HEK293 (cell line): ENCODE data around the gene MAK.

Experiments used
- GLI4 ChIP-seq: fragments of 450-650 bp; formaldehyde crosslinking; IDR thresholded peaks from 2 replicates; pipeline ENCODE4 v1.5.1; 2016; ENCODE audit warnings: missing biosample characterization, missing genetic modification characterization
- HOXC10 ChIP-seq: sonication (generic); formaldehyde crosslinking; IDR thresholded peaks from 2 replicates; pipeline ENCODE4 v1.8.1; 2023; ENCODE audit warnings: mild to moderate bottlenecking, missing genetic modification reagents
- KLF1 ChIP-seq: fragments of 450-650 bp; formaldehyde crosslinking; IDR thresholded peaks from 2 replicates; pipeline ENCODE4 v1.5.1; 2016; ENCODE audit warnings: missing biosample characterization, missing genetic modification characterization
- MEIS1 ChIP-seq: sonication (generic); formaldehyde crosslinking; IDR thresholded peaks from 2 replicates; pipeline ENCODE4 v1.8.1; 2022; ENCODE audit warnings: missing genetic modification reagents, mild to moderate bottlenecking, borderline replicate concordance
- OSR2 ChIP-seq: fragments of 450-650 bp; formaldehyde crosslinking; IDR thresholded peaks from 2 replicates; pipeline ENCODE4 v1.5.1; 2016; ENCODE audit warnings: missing biosample characterization, missing genetic modification characterization
- PRDM4 ChIP-seq: fragments of 450-650 bp; formaldehyde crosslinking; IDR thresholded peaks from 2 replicates; pipeline ENCODE4 v1.5.1; 2017; ENCODE audit warnings: missing biosample characterization, missing genetic modification characterization
- ZBTB49 ChIP-seq: fragments of 450-650 bp; formaldehyde crosslinking; IDR thresholded peaks from 2 replicates; pipeline ENCODE4 v1.5.1; 2016; ENCODE audit warnings: missing biosample characterization, missing genetic modification characterization, low read depth
- ZFP3 ChIP-seq: fragments of 450-650 bp; formaldehyde crosslinking; IDR thresholded peaks from 2 replicates; pipeline ENCODE4 v1.5.1; 2016; ENCODE audit warnings: low read depth, missing biosample characterization, missing genetic modification characterization
- ZNF121 ChIP-seq: fragments of 450-650 bp; formaldehyde crosslinking; IDR thresholded peaks from 2 replicates; pipeline ENCODE4 v1.5.1; 2016; ENCODE audit warnings: missing biosample characterization, missing genetic modification characterization
- ZNF140 ChIP-seq: fragments of 450-650 bp; formaldehyde crosslinking; IDR thresholded peaks from 2 replicates; pipeline ENCODE4 v1.5.1; 2016; ENCODE audit warnings: missing biosample characterization, missing genetic modification characterization
- ZNF157 ChIP-seq: fragments of 450-650 bp; formaldehyde crosslinking; IDR thresholded peaks from 2 replicates; pipeline ENCODE4 v1.5.1; 2016; ENCODE audit warnings: missing biosample characterization, missing genetic modification characterization
- ZNF19 ChIP-seq: fragments of 450-650 bp; formaldehyde crosslinking; IDR thresholded peaks from 2 replicates; pipeline ENCODE4; 2016; ENCODE audit warnings: missing biosample characterization, missing genetic modification characterization, low read depth
- ZNF248 ChIP-seq: fragments of 450-650 bp; formaldehyde crosslinking; IDR thresholded peaks from 2 replicates; pipeline ENCODE4 v1.5.1; 2017; ENCODE audit warnings: missing biosample characterization, missing genetic modification characterization
- ZNF266 ChIP-seq: fragments of 450-650 bp; formaldehyde crosslinking; IDR thresholded peaks from 2 replicates; pipeline ENCODE4 v1.5.1; 2016; ENCODE audit warnings: missing biosample characterization, missing genetic modification characterization, low read depth
- ZNF292 ChIP-seq: fragments of 450-650 bp; formaldehyde crosslinking; IDR thresholded peaks from 2 replicates; pipeline ENCODE4 v1.5.1; 2016; ENCODE audit warnings: low read depth, missing biosample characterization, missing genetic modification characterization, borderline replicate concordance
- ZNF311 ChIP-seq: fragments of 450-650 bp; formaldehyde crosslinking; IDR thresholded peaks from 2 replicates; pipeline ENCODE4 v1.5.1; 2017; ENCODE audit warnings: missing biosample characterization, missing genetic modification characterization, borderline replicate concordance
- ZNF366 ChIP-seq: fragments of 450-650 bp; formaldehyde crosslinking; conservative IDR thresholded peaks from 2 replicates; pipeline ENCODE4 v1.5.1; 2016; ENCODE audit warnings: missing biosample characterization, missing genetic modification characterization
- ZNF449 ChIP-seq: fragments of 450-650 bp; formaldehyde crosslinking; IDR thresholded peaks from 2 replicates; pipeline ENCODE4 v1.5.1; 2017; ENCODE audit warnings: missing biosample characterization, mild to moderate bottlenecking, missing genetic modification characterization, moderate library complexity
- ZNF544 ChIP-seq: fragments of 450-650 bp; formaldehyde crosslinking; IDR thresholded peaks from 2 replicates; pipeline ENCODE4 v1.5.0; 2017; ENCODE audit warnings: missing biosample characterization, missing genetic modification characterization
- ZNF677 ChIP-seq: fragments of 450-650 bp; IDR thresholded peaks from 2 replicates; pipeline ENCODE4 v1.5.0; 2018; ENCODE audit warnings: missing biosample characterization, mild to moderate bottlenecking, missing genetic modification characterization, moderate library complexity
- ZNF830 ChIP-seq: fragments of 450-650 bp; IDR thresholded peaks from 2 replicates; pipeline ENCODE4 v1.5.0; 2018; ENCODE audit warnings: missing biosample characterization, missing genetic modification characterization, low read depth, mild to moderate bottlenecking, moderate library complexity
- ZNF837 ChIP-seq: fragments of 450-650 bp; formaldehyde crosslinking; IDR thresholded peaks from 2 replicates; pipeline ENCODE4 v1.5.1; 2016; ENCODE audit warnings: missing biosample characterization, missing genetic modification characterization
- TF ChIP-seq, protein P1 (sequence below): fragments of 450-650 bp; formaldehyde crosslinking; IDR thresholded peaks from 2 replicates; pipeline ENCODE4 v1.5.1; 2016; ENCODE audit warnings: missing biosample characterization, missing genetic modification characterization, borderline replicate concordance
- TF ChIP-seq, protein P2 (sequence below): fragments of 450-650 bp; formaldehyde crosslinking; IDR thresholded peaks from 2 replicates; pipeline ENCODE4 v1.5.1; 2016; ENCODE audit warnings: missing biosample characterization, missing genetic modification characterization
- TF ChIP-seq, protein P3 (sequence below): fragments of 450-650 bp; formaldehyde crosslinking; IDR thresholded peaks from 2 replicates; pipeline ENCODE4 v1.5.1; 2017; ENCODE audit warnings: missing biosample characterization, missing genetic modification characterization

Gene MAK

DNA sequence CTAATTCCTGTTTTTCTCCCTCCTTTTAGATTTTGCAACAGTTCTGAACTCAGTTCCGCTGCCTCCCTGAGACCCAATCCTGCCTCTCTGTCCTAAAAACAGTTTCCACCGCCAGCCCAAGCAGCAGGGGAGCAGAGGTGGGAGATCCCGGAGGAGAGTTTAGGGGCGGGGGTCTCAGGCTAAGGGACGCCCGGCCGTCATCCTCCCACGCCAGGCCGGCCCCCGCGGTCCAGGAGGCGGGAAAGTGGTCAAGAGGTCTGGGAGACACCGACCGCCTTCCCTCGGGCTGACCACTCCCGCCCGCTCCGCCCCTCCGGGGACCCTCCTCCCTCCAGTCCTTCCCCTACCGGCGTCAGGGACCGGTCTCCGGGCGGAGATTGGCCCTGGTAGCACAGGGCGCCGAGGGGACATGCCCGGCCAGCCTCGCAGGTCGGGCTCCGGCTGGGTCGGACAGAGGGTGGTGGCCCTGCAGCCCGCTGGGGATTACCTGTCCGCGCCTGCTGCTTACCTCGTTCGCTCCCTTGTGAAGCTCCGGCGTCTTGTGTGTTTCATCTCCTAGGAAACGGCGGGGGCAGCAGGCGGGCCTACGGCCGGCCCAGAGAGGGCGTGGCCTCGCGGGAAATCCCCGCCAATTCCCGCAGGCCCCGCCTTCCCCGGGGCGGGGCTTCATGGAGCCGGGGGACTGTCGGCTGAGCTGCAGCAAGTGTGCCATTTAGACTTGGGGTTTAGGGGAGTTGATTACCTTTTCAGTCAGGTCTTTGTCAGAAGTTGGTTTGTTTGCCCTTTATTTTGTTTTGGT, at the start of gene MAK (continued):
- no peak for TF ChIP-seq ZBTB49 (tag by site-specific recombination)
- TF ChIP-seq OSR2 (tag by site-specific recombination), result no peak
- no peak for TF ChIP-seq MEIS1
- peak; percentile 39; the same call in 1 of the 2 replicates for TF ChIP-seq KLF1 (tag by site-specific recombination)
- TF ChIP-seq PRDM4 (tag by site-specific recombination), result peak; percentile 33; the same call in 1 of the 2 replicates
- no peak for TF ChIP-seq ZNF140
- TF ChIP-seq ZNF19 (tag by site-specific recombination), result no peak
- TF ChIP-seq ZNF266, result no peak
- TF ChIP-seq ZNF449 (tag by site-specific recombination), result peak; percentile 72; the same call in 1 of the 2 replicates
- TF ChIP-seq ZNF292 (tag by site-specific recombination), result no peak
- TF ChIP-seq, protein P1, sequence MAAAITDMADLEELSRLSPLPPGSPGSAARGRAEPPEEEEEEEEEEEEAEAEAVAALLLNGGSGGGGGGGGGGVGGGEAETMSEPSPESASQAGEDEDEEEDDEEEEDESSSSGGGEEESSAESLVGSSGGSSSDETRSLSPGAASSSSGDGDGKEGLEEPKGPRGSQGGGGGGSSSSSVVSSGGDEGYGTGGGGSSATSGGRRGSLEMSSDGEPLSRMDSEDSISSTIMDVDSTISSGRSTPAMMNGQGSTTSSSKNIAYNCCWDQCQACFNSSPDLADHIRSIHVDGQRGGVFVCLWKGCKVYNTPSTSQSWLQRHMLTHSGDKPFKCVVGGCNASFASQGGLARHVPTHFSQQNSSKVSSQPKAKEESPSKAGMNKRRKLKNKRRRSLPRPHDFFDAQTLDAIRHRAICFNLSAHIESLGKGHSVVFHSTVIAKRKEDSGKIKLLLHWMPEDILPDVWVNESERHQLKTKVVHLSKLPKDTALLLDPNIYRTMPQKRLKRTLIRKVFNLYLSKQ, result no peak
- TF ChIP-seq ZNF157 (tag by site-specific recombination), result no peak
- TF ChIP-seq, protein P2, sequence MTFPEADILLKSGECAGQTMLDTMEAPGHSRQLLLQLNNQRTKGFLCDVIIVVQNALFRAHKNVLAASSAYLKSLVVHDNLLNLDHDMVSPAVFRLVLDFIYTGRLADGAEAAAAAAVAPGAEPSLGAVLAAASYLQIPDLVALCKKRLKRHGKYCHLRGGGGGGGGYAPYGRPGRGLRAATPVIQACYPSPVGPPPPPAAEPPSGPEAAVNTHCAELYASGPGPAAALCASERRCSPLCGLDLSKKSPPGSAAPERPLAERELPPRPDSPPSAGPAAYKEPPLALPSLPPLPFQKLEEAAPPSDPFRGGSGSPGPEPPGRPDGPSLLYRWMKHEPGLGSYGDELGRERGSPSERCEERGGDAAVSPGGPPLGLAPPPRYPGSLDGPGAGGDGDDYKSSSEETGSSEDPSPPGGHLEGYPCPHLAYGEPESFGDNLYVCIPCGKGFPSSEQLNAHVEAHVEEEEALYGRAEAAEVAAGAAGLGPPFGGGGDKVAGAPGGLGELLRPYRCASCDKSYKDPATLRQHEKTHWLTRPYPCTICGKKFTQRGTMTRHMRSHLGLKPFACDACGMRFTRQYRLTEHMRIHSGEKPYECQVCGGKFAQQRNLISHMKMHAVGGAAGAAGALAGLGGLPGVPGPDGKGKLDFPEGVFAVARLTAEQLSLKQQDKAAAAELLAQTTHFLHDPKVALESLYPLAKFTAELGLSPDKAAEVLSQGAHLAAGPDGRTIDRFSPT, result no peak
- TF ChIP-seq ZNF830, result no peak
- TF ChIP-seq ZNF837 (tag by site-specific recombination), result no peak
- TF ChIP-seq ZFP3 (tag by site-specific recombination), result no peak
- TF ChIP-seq ZNF366 (tag by site-specific recombination), result no peak
- TF ChIP-seq, protein P3, sequence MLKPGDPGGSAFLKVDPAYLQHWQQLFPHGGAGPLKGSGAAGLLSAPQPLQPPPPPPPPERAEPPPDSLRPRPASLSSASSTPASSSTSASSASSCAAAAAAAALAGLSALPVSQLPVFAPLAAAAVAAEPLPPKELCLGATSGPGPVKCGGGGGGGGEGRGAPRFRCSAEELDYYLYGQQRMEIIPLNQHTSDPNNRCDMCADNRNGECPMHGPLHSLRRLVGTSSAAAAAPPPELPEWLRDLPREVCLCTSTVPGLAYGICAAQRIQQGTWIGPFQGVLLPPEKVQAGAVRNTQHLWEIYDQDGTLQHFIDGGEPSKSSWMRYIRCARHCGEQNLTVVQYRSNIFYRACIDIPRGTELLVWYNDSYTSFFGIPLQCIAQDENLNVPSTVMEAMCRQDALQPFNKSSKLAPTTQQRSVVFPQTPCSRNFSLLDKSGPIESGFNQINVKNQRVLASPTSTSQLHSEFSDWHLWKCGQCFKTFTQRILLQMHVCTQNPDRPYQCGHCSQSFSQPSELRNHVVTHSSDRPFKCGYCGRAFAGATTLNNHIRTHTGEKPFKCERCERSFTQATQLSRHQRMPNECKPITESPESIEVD (tag by site-specific recombination), result no peak
- no peak for TF ChIP-seq ZNF677 (tag by site-specific recombination)
- no peak for TF ChIP-seq GLI4 (tag by site-specific recombination)
- TF ChIP-seq ZNF121 (tag by site-specific recombination), result no peak
- TF ChIP-seq ZNF311 (tag by site-specific recombination), result no peak
- no peak for TF ChIP-seq HOXC10 (CRISPR knock-in tag)
- no peak for TF ChIP-seq ZNF544 (tag by site-specific recombination)
- no peak for TF ChIP-seq ZNF248
